HepG2 (cell line): Measurements from ENCODE around the gene ZNF12. TPM values are rescaled to one million over a fixed set of nuclear protein-coding genes. Genes with fewer than 3 reads are reported as not detected.
A peak's percentile ranks its signal among the peaks of the same experiment; 100 is the strongest.

ENCODE experiments used
- AKAP8 ChIP-seq: sonication (generic); formaldehyde crosslinking; IDR thresholded peaks from 2 replicates; pipeline ENCODE4 v1.5.1; 2020; ENCODE audit warnings: mild to moderate bottlenecking, missing genetic modification reagents
- CAMTA2 ChIP-seq: sonication (generic); formaldehyde crosslinking; IDR thresholded peaks from 2 replicates; pipeline ENCODE4 v1.4.0; 2020; ENCODE audit warnings: mild to moderate bottlenecking, missing genetic modification reagents, borderline replicate concordance
- GPN1 ChIP-seq: sonication (generic); formaldehyde crosslinking; IDR thresholded peaks from 2 replicates; pipeline ENCODE4 v1.5.1; 2020; ENCODE audit warnings: missing genetic modification reagents, borderline replicate concordance
- HDAC6 ChIP-seq: fragments of 200-600 bp; sonication (generic); IDR thresholded peaks from 2 replicates; pipeline ENCODE4 v1.7.0; 2017; ENCODE audit warnings: mild to moderate bottlenecking, antibody characterized with exemption, low read length, low read depth
- MED8 ChIP-seq: sonication (generic); formaldehyde crosslinking; IDR thresholded peaks from 2 replicates; pipeline ENCODE4 v1.8.1; 2023; ENCODE audit warnings: mild to moderate bottlenecking, missing genetic modification reagents; ENCODE audit not compliant: insufficient replicate concordance
- RAD21 ChIP-seq: fragments of 450-650 bp; formaldehyde crosslinking; IDR thresholded peaks from 2 replicates; pipeline ENCODE4 v1.5.0; 2020; ENCODE audit warnings: mild to moderate bottlenecking
- RELA ChIP-seq: sonication (generic); formaldehyde crosslinking; IDR thresholded peaks from 2 replicates; pipeline ENCODE4 v1.4.0; 2020; ENCODE audit warnings: missing genetic modification reagents
- TOPORS ChIP-seq: sonication (generic); formaldehyde crosslinking; IDR thresholded peaks from 2 replicates; pipeline ENCODE4 v1.8.0; 2023; ENCODE audit warnings: mild to moderate bottlenecking, missing genetic modification reagents
- ZFP36L1 ChIP-seq: sonication (generic); formaldehyde crosslinking; IDR thresholded peaks from 2 replicates; pipeline ENCODE4 v1.8.0; 2022; ENCODE audit warnings: mild to moderate bottlenecking, missing genetic modification reagents, moderate library complexity
- ZKSCAN5 ChIP-seq: sonication (generic); formaldehyde crosslinking; IDR thresholded peaks from 2 replicates; pipeline ENCODE4 v1.5.1; 2020; ENCODE audit warnings: mild to moderate bottlenecking, missing genetic modification reagents
- ZNF30 ChIP-seq: sonication (generic); formaldehyde crosslinking; IDR thresholded peaks from 2 replicates; pipeline ENCODE4 v1.5.0; 2020; ENCODE audit warnings: mild to moderate bottlenecking, missing genetic modification reagents
- ZNF331 ChIP-seq: sonication (generic); formaldehyde crosslinking; IDR thresholded peaks from 2 replicates; pipeline ENCODE4 v1.4.0; 2020; ENCODE audit warnings: missing genetic modification reagents
- ZNF333 ChIP-seq: sonication (generic); formaldehyde crosslinking; IDR thresholded peaks from 2 replicates; pipeline ENCODE4 v1.4.0; 2020; ENCODE audit warnings: mild to moderate bottlenecking, missing genetic modification reagents, borderline replicate concordance
- ZSCAN22 ChIP-seq: sonication (generic); formaldehyde crosslinking; IDR thresholded peaks from 2 replicates; pipeline ENCODE4 v1.4.0; 2020; ENCODE audit warnings: mild to moderate bottlenecking, missing genetic modification reagents
- ZSCAN31 ChIP-seq: sonication (generic); formaldehyde crosslinking; IDR thresholded peaks from 2 replicates; pipeline ENCODE4 v1.5.0; 2020; ENCODE audit warnings: low read depth, mild to moderate bottlenecking, missing genetic modification reagents
- ZSCAN9 ChIP-seq: IDR thresholded peaks from 2 replicates; pipeline ENCODE4 v1.6.1; 2016; ENCODE audit warnings: borderline replicate concordance
- polyA plus RNA-seq, 8 experiments: library from polyadenylated mRNA; depleted of rRNA in 3 of 8; stranded (reverse) in 7 of 8; unstranded in 1 of 8; fragments of >200 nt; fragmentation: Illumina TruSeq in 4 of 8; extraction: Trizol in 4 of 8; gene quantifications; 2 replicates each; pipeline versions ENCODE4 v1.2.1 to v1.2.3, GENCODE V29; 2011 to 2016; ENCODE audit warnings: low read depth in 4 of 8, missing spikeins in 1 of 8, mixed read lengths in 1 of 8; ENCODE audit not compliant: insufficient read depth in 1 of 8
- total RNA-seq, 5 experiments: library from RNA; depleted of rRNA; stranded (reverse); fragments of >200 nt; fragmentation: Illumina TruSeq; extraction: Trizol; gene quantifications; 2 replicates each; pipeline ENCODE4 v1.2.3, GENCODE V29; 2016; ENCODE audit warnings: low read depth in 1 of 5
- TF ChIP-seq, protein P1 (sequence below): IDR thresholded peaks from 2 replicates; pipeline ENCODE4 v1.6.1; 2012; ENCODE audit warnings: inconsistent platforms
- TF ChIP-seq, protein P2 (sequence below), 2 experiments: fragments of 450-650 bp in 1 of 2; sonication (generic) in 1 of 2; formaldehyde crosslinking; IDR thresholded peaks; 2 replicates each; pipeline versions ENCODE4 v1.5.0 to v1.8.0; 2020 to 2022; ENCODE audit warnings: mild to moderate bottlenecking in 1 of 2, missing genetic modification reagents in 1 of 2
- TF ChIP-seq, protein P3 (sequence below): sonication (generic); formaldehyde crosslinking; IDR thresholded peaks from 2 replicates; pipeline ENCODE4 v1.5.0; 2020; ENCODE audit warnings: missing genetic modification reagents
- TF ChIP-seq, protein P4 (sequence below): IDR thresholded peaks from 2 replicates; pipeline ENCODE4 v1.6.1; 2016; ENCODE audit warnings: missing biosample characterization, missing genetic modification reagents, low read depth
- TF ChIP-seq, protein P5 (sequence below): sonication (generic); formaldehyde crosslinking; IDR thresholded peaks from 2 replicates; pipeline ENCODE4 v1.4.0; 2020; ENCODE audit warnings: missing genetic modification reagents, low read depth, mild to moderate bottlenecking, borderline replicate concordance
- TF ChIP-seq, protein P6 (sequence below): sonication (generic); formaldehyde crosslinking; IDR thresholded peaks from 2 replicates; pipeline ENCODE4 v1.4.0; 2020; ENCODE audit warnings: missing genetic modification reagents
- TF ChIP-seq, protein P7 (sequence below): sonication (generic); formaldehyde crosslinking; IDR thresholded peaks from 2 replicates; pipeline ENCODE4 v1.9.0; 2022; ENCODE audit warnings: low read depth, missing genetic modification reagents

ZNF12 gene
- total and polyA plus RNA-seq, 2 of the 13 experiments (the other 11 are each of a cell fraction or from before 2014, with no cell fraction given): 21.4 to 22.8 TPM

DNA sequence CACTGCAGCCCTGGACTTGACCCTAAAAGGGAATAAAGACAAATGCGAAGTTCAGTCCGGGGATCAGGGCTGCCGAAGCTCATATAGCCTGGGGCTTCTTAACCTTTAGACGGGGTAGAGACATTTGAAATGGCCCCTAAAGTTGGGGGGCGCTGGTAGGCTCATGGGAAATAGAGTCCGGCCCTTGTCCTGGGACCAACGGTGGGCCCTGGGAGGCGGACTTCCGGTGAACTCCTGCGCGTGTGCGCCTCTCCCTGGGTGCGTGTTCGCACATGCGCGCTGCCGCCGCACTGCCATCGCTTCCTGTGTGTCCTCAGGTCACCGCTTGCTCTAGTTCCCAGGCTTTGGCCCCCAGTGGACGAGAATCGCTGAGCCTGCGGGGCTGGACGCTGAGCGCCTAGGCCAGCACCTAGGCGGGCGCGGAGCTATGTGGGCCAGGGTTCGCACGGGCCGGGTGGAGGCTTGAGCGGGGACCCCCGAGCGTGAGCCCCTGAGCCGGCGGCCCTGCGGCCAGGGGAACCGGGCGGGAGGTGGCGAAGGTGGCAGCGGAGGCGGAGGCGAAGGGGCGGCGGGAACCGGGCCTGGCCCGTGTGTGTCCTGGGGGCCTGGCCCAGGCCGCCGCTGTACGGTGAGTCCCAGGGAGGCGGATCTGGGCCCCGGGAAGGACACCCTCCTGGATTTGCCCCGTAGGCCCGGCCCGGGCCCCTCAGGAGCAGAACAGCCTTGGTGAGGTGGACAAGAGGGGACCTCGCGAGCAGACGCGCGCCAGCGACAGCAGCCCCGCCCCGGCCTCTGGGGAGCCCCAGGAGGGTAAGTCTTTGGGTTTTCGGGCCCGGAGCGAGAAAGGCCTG lies 23.0 kb upstream of the ZNF12 start (continued):
- TF ChIP-seq, protein P1, sequence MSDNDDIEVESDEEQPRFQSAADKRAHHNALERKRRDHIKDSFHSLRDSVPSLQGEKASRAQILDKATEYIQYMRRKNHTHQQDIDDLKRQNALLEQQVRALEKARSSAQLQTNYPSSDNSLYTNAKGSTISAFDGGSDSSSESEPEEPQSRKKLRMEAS: peak; percentile 65
- TF ChIP-seq CAMTA2 (CRISPR knock-in tag): peak; percentile 85; the same call in 1 of the 2 replicates
- TF ChIP-seq, protein P2, sequence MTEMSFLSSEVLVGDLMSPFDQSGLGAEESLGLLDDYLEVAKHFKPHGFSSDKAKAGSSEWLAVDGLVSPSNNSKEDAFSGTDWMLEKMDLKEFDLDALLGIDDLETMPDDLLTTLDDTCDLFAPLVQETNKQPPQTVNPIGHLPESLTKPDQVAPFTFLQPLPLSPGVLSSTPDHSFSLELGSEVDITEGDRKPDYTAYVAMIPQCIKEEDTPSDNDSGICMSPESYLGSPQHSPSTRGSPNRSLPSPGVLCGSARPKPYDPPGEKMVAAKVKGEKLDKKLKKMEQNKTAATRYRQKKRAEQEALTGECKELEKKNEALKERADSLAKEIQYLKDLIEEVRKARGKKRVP (CRISPR knock-in tag; IDR thresholded peaks at IDR 0.05): no peak
- TF ChIP-seq ZKSCAN5: no peak
- TF ChIP-seq, protein P3, sequence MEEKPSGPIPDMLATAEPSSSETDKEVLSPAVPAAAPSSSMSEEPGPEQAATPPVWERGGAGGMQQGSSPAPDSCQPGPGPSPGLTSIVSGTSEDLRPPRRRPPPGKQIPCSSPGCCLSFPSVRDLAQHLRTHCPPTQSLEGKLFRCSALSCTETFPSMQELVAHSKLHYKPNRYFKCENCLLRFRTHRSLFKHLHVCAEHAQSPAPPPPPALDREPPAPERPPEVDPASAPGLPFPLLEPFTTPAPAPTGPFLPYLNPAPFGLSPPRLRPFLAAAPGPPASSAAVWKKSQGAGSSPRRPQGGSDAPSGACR: peak; percentile 76
- TF ChIP-seq ZSCAN22: peak; percentile 74; the same call in 1 of the 2 replicates
- TF ChIP-seq MED8 (CRISPR knock-in tag): peak; percentile 89
- no peak for TF ChIP-seq ZSCAN9 (CRISPR knock-in tag)
- no peak for TF ChIP-seq ZFP36L1 (CRISPR knock-in tag)
- TF ChIP-seq, protein P4, sequence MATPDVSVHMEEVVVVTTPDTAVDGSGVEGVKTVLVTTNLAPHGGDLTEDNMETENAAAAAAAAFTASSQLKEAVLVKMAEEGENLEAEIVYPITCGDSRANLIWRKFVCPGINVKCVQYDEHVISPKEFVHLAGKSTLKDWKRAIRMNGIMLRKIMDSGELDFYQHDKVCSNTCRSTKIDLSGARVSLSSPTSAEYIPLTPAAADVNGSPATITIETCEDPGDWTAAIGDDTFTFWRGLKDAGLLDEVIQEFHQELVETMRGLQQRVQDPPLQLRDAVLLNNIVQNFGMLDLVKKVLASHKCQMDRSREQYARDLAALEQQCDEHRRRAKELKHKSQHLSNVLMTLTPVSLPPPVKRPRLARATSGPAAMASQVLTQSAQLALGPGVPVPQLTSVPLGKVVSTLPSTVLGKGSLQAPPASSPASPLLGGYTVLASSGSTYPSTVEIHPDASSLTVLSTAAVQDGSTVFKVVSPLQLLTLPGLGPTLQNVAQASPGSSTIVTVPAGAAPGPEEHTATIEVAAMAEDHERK (CRISPR knock-in tag): no peak
- TF ChIP-seq RAD21: peak; percentile 23
- no peak; the same call in 1 of the 2 replicates for TF ChIP-seq ZSCAN31 (CRISPR knock-in tag)
- TF ChIP-seq, protein P5, sequence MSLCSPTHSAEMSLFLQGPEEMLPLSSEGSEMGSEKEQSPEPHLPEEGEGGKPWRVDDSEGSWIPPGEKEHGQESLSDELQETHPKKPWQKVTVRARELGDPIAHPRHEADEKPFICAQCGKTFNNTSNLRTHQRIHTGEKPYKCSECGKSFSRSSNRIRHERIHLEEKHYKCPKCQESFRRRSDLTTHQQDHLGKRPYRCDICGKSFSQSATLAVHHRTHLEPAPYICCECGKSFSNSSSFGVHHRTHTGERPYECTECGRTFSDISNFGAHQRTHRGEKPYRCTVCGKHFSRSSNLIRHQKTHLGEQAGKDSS (CRISPR knock-in tag): peak; percentile 30
- TF ChIP-seq RELA (CRISPR knock-in tag): 0 out of 2 replicates have a peak, but pooled peaks have one; percentile 36
- TF ChIP-seq, protein P6, sequence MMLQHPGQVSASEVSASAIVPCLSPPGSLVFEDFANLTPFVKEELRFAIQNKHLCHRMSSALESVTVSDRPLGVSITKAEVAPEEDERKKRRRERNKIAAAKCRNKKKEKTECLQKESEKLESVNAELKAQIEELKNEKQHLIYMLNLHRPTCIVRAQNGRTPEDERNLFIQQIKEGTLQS: no peak
- TF ChIP-seq, protein P7, sequence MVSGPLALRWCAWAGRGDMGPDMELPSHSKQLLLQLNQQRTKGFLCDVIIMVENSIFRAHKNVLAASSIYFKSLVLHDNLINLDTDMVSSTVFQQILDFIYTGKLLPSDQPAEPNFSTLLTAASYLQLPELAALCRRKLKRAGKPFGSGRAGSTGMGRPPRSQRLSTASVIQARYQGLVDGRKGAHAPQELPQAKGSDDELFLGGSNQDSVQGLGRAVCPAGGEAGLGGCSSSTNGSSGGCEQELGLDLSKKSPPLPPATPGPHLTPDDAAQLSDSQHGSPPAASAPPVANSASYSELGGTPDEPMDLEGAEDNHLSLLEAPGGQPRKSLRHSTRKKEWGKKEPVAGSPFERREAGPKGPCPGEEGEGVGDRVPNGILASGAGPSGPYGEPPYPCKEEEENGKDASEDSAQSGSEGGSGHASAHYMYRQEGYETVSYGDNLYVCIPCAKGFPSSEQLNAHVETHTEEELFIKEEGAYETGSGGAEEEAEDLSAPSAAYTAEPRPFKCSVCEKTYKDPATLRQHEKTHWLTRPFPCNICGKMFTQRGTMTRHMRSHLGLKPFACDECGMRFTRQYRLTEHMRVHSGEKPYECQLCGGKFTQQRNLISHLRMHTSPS (CRISPR knock-in tag): no peak
- no peak for TF ChIP-seq HDAC6
- peak; percentile 78; the same call in 1 of the 2 replicates for TF ChIP-seq AKAP8 (CRISPR knock-in tag)
- no peak for TF ChIP-seq ZNF30 (CRISPR knock-in tag)
- no peak; the same call in 1 of the 2 replicates for TF ChIP-seq GPN1
- TF ChIP-seq ZNF331 (CRISPR knock-in tag): 0 out of 2 replicates have a peak, but pooled peaks have one; percentile 45
- TF ChIP-seq TOPORS: peak; percentile 51; the same call in 1 of the 2 replicates
- peak; percentile 97; the same call in 1 of the 2 replicates for TF ChIP-seq ZNF333
